SIG-M5 (cell line): Measurements from ENCODE around the gene NUP210.
"Not testable (repeated sequence)": the region's sequence is repeated elsewhere in the genome, so short reads cannot be mapped to it uniquely, and the experiment has no call there.

Source experiments
- DNase-seq: peaks from one replicate; lab custom pipeline; 2025; lab: John Stamatoyannopoulos, UW

Gene NUP210

GRCh38 chr3:13429631-13430291 lies 9.6 kb upstream of the NUP210 start:
- DNase-seq = no peak

- not testable (repeated sequence) for DNase-seq
These were observed 8.6 kb upstream of the NUP210 start for GRCh38 chr3:13428678-13429077.

GRCh38 chr3:13427662-13428603 lies 7.8 kb upstream of the NUP210 start:
- no peak for DNase-seq

GRCh38 chr3:13426591-13426990 lies 6.5 kb upstream of the NUP210 start:
- no peak for DNase-seq

- no peak for DNase-seq
These were observed 5.6 kb upstream of the NUP210 start for GRCh38 chr3:13425689-13426088.

GRCh38 chr3:13424865-13425617 lies 4.9 kb upstream of the NUP210 start:
- DNase-seq = no peak

- no peak for DNase-seq
These were observed 4.2 kb upstream of the NUP210 start for GRCh38 chr3:13424141-13424844.

- DNase-seq = no peak
These were observed 976 bp upstream of the NUP210 start for GRCh38 chr3:13420831-13421765.

- DNase-seq = no peak
These were observed 547 bp downstream of the NUP210 start for GRCh38 chr3:13419505-13420044.

GRCh38 chr3:13417166-13417947 lies 2.8 kb downstream of the NUP210 start:
- no peak for DNase-seq

- DNase-seq = no peak
These were observed 3.9 kb downstream of the NUP210 start for GRCh38 chr3:13415997-13416793.

GRCh38 chr3:13415236-13415986 lies 4.7 kb downstream of the NUP210 start:
- DNase-seq = no peak

GRCh38 chr3:13414040-13414729 lies 5.9 kb downstream of the NUP210 start:
- peak; percentile 93 for DNase-seq

- DNase-seq = no peak
These were observed 8.8 kb downstream of the NUP210 start for GRCh38 chr3:13411186-13411860.

GRCh38 chr3:13408890-13409289 lies 11.2 kb downstream of the NUP210 start:
- no peak for DNase-seq

- no peak for DNase-seq
These were observed 12.2 kb downstream of the NUP210 start for GRCh38 chr3:13407926-13408325.

- DNase-seq = no peak
These were observed 12.6 kb downstream of the NUP210 start for GRCh38 chr3:13407475-13407874.
